GM19239 (cell line): ENCODE data around the gene P4HA1.

ENCODE experiments used
- DNase-seq: peaks from one replicate; pipeline ENCODE4 v3.0.0; 2011; ENCODE audit warnings: low spot score; ENCODE audit not compliant: insufficient read length
- FAIRE-seq: peaks from 2 replicates; lab custom pipeline; 2011; peaks lifted over from hg19 to GRCh38; lab: Jason Lieb, UNC

P4HA1 gene

GRCh38 chr10:73095481-73096021 lies 1.1 kb downstream of the P4HA1 start:
- DNase-seq (no peak), FAIRE-seq (peak; percentile 82)

GRCh38 chr10:73094986-73095480 lies 1.6 kb downstream of the P4HA1 start:
- DNase-seq (no peak), FAIRE-seq (no peak)

- FAIRE-seq (peak; percentile 82), DNase-seq (no peak)
These were observed 2.5 kb downstream of the P4HA1 start for GRCh38 chr10:73093922-73094850.

- no peak for DNase-seq
- FAIRE-seq = no peak
These were observed 3.8 kb downstream of the P4HA1 start for GRCh38 chr10:73092830-73093229.

GRCh38 chr10:73088304-73088703 lies 8.4 kb downstream of the P4HA1 start:
- FAIRE-seq (peak; percentile 77), DNase-seq (no peak)

- DNase-seq = no peak
- no peak for FAIRE-seq
These were observed 9.8 kb downstream of the P4HA1 start for GRCh38 chr10:73086816-73087215.

- FAIRE-seq = no peak
- DNase-seq = no peak
These were observed 12.5 kb downstream of the P4HA1 start for GRCh38 chr10:73084209-73084608.

- DNase-seq (no peak), FAIRE-seq (peak; percentile 72)
These were observed 13.4 kb downstream of the P4HA1 start for GRCh38 chr10:73083221-73083620.

GRCh38 chr10:73079779-73080541 lies 16.7 kb downstream of the P4HA1 start:
- peak; percentile 93 for FAIRE-seq

GRCh38 chr10:73076360-73077183 lies 20.1 kb downstream of the P4HA1 start:
- DNase-seq (no peak), FAIRE-seq (peak; percentile 83)

More at GRCh38 chr10:73079779-73080541, 16.7 kb downstream of the P4HA1 start:
- DNase-seq = no peak

- DNase-seq (no peak), FAIRE-seq (no peak)
These were observed 20.8 kb downstream of the P4HA1 start for GRCh38 chr10:73075829-73076228.

GRCh38 chr10:73073627-73074026 lies 23.0 kb downstream of the P4HA1 start:
- FAIRE-seq = peak; percentile 45
- no peak for DNase-seq

- DNase-seq (no peak), FAIRE-seq (no peak)
These were observed 31.2 kb downstream of the P4HA1 start for GRCh38 chr10:73065441-73065840.

GRCh38 chr10:73061743-73062142 lies 34.9 kb downstream of the P4HA1 start:
- DNase-seq (no peak), FAIRE-seq (no peak)

GRCh38 chr10:73060738-73061635 lies 35.7 kb downstream of the P4HA1 start:
- DNase-seq = peak; percentile 5
- FAIRE-seq = peak; percentile 62

GRCh38 chr10:73060173-73060572 lies 36.5 kb downstream of the P4HA1 start:
- no peak for FAIRE-seq

GRCh38 chr10:73058057-73058591 lies 38.5 kb downstream of the P4HA1 start:
- FAIRE-seq (no peak), DNase-seq (no peak)

More at GRCh38 chr10:73060173-73060572, 36.5 kb downstream of the P4HA1 start:
- DNase-seq = no peak

GRCh38 chr10:73054286-73054685 lies 42.4 kb downstream of the P4HA1 start:
- FAIRE-seq (peak; percentile 86), DNase-seq (no peak)
